K562 (cell line): ENCODE measurements around the gene SYMPK. TPM values are rescaled to one million over a fixed set of nuclear protein-coding genes. Genes with fewer than 3 reads are reported as not detected.

Source experiments
- ATAC-seq: fragments of 200-7000 bp; cut with Tn5 transposase; 3 replicates; pipeline ENCODE4 v1.9.1; 2020; ENCODE audit warnings: moderate library complexity
- BruUV-seq: library from RNA; stranded (reverse); fragments of 400-500 nt; replicated peaks from 2 replicates; lab custom pipeline; 2021; lab: Mats Ljungman, UMichigan
- CTCF ChIA-PET: fragments of 300-600 bp; formaldehyde crosslinking; extraction: SDS; loops from one replicate; lab custom pipeline; 2021; ENCODE audit warnings: low intra/inter-chr PET ratio; lab: Yijun Ruan, JAX
- POLR2A ChIA-PET: fragments of 300-600, 350-650 bp; sonication (Branson Sonifier 250); formaldehyde crosslinking; extraction: SDS; loops from one replicate; lab custom pipeline; 2021; ENCODE audit warnings: antibody characterized with exemption, inconsistent platforms; lab: Yijun Ruan, JAX
- DNase-seq, 4 experiments: peaks; one replicate each; pipeline versions ENCODE4 v3.0.0 to v3.0.0-alpha.2; 2011 to 2018; ENCODE audit warnings: low spot score in 3 of 4, mixed read lengths in 3 of 4; ENCODE audit errors: extremely low read depth in 1 of 4
- FAIRE-seq: peaks from 2 replicates; lab custom pipeline; 2011; peaks lifted over from hg19 to GRCh38; lab: Jason Lieb, UNC
- H2AFZ ChIP-seq: 2 replicates; pipeline ENCODE4 v1.6.0; 2011; ENCODE audit warnings: low read depth, low read length, control low read depth, inconsistent platforms
- H3K27ac ChIP-seq: fragments of 200-600 bp; 3 replicates; pipeline ENCODE4 v1.8.0; 2011; ENCODE audit warnings: low read depth, mild to moderate bottlenecking, control low read depth, inconsistent platforms, low read length, moderate library complexity, mixed read lengths; ENCODE audit errors: extremely low read depth
- H3K27me3 ChIP-seq, 2 experiments: fragments of 300-600 bp in 1 of 2; 2 replicates in 1 of 2; 3 replicates in 1 of 2; pipeline versions ENCODE4 v1.6.0 to v1.8.0; 2011; ENCODE audit warnings: inconsistent platforms in 2 of 2, low read length in 2 of 2, mild to moderate bottlenecking in 1 of 2, mixed read lengths in 1 of 2, moderate library complexity in 1 of 2; ENCODE audit not compliant: control insufficient read depth in 2 of 2, insufficient read depth in 2 of 2
- H3K36me3 ChIP-seq: fragments of 300-600 bp; 3 replicates; pipeline ENCODE4 v1.8.0; 2011; ENCODE audit warnings: mild to moderate bottlenecking, low read length, inconsistent platforms; ENCODE audit not compliant: control insufficient read depth, insufficient read depth
- H3K4me1 ChIP-seq, 2 experiments: fragments of 200-600 bp in 1 of 2; replicated peaks in 1 of 2; 2 replicates in 1 of 2; 3 replicates in 1 of 2; pipeline versions ENCODE4 v1.5.1 to v1.8.0; 2011; ENCODE audit warnings: inconsistent platforms in 2 of 2, low read length in 2 of 2, mild to moderate bottlenecking in 1 of 2, mixed read lengths in 1 of 2, moderate library complexity in 1 of 2; ENCODE audit not compliant: control insufficient read depth in 2 of 2, insufficient read depth in 2 of 2
- H3K4me2 ChIP-seq: 2 replicates; pipeline ENCODE4 v1.6.1; 2011; ENCODE audit warnings: low read length, control low read depth, inconsistent platforms, mixed read lengths; ENCODE audit not compliant: insufficient read depth
- H3K4me3 ChIP-seq: fragments of 200-600 bp; sonication (generic), shearing (Covaris generic); 2 replicates; pipeline ENCODE4 v1.5.1; 2016; ENCODE audit warnings: control low read depth, inconsistent platforms
- H3K79me2 ChIP-seq: fragments of 200-600 bp; 3 replicates; pipeline ENCODE4 v1.8.0; 2011; ENCODE audit warnings: low read length, inconsistent platforms; ENCODE audit not compliant: control insufficient read depth, insufficient read depth
- H3K9ac ChIP-seq, 2 experiments: 2 replicates each; pipeline versions ENCODE4 v1.6.0 to v1.6.1; 2011; ENCODE audit warnings: low read depth in 2 of 2, low read length in 2 of 2, control low read depth in 1 of 2, inconsistent platforms in 1 of 2, mild to moderate bottlenecking in 1 of 2, mixed read lengths in 1 of 2; ENCODE audit not compliant: insufficient read depth in 1 of 2
- H3K9me1 ChIP-seq: one replicate; pipeline ENCODE4 v1.6.0; 2011; ENCODE audit warnings: inconsistent platforms, mild to moderate bottlenecking, low read length, moderate library complexity; ENCODE audit not compliant: control insufficient read depth, insufficient read depth
- H3K9me3 ChIP-seq: replicated peaks from 2 replicates; pipeline ENCODE4 v1.5.1; 2011; ENCODE audit warnings: low read depth, low read length, inconsistent platforms; ENCODE audit not compliant: control insufficient read depth, insufficient read depth
- H4K20me1 ChIP-seq: replicated peaks from 2 replicates; pipeline ENCODE4 v1.6.1; 2011; ENCODE audit warnings: low read length, inconsistent platforms, mixed read lengths; ENCODE audit not compliant: control insufficient read depth, insufficient read depth
- CHCHD3 ChIP-seq: fragments of 250-450 bp; sonication (Bioruptor Pico); IDR thresholded peaks from 2 replicates; pipeline ENCODE4 v2.1.2; 2022; ENCODE audit warnings: mild to moderate bottlenecking
- KDM1A ChIP-seq, 2 experiments: fragments of 450-650 bp; IDR thresholded peaks; 2 replicates each; pipeline ENCODE4 v1.6.1; 2016; ENCODE audit warnings: mild to moderate bottlenecking in 2 of 2
- RAD51 ChIP-seq: fragments of 450-650 bp; IDR thresholded peaks from 2 replicates; pipeline ENCODE4 v1.7.1; 2016; ENCODE audit warnings: low read depth, mild to moderate bottlenecking, borderline replicate concordance
- RBM25 ChIP-seq: fragments of 200-400 bp; formaldehyde crosslinking; IDR thresholded peaks from 2 replicates; pipeline ENCODE4 v1.6.1; 2018; ENCODE audit warnings: low read length, low read depth, moderate library complexity; ENCODE audit not compliant: severe bottlenecking
- THRA ChIP-seq: fragments of 450-650 bp; IDR thresholded peaks from 2 replicates; pipeline ENCODE4 v1.6.1; 2017; ENCODE audit warnings: mild to moderate bottlenecking, moderate library complexity
- TRIM28 ChIP-seq: fragments of 450-650 bp; IDR thresholded peaks from 2 replicates; pipeline ENCODE4 v1.6.1; 2017
- ZC3H4 ChIP-seq: sonication (generic); formaldehyde crosslinking; IDR thresholded peaks from 2 replicates; pipeline ENCODE4 v1.9.0; 2021; ENCODE audit warnings: missing genetic modification reagents, borderline replicate concordance
- ZKSCAN1 ChIP-seq: fragments of 150-350 bp; IDR thresholded peaks from 2 replicates; pipeline ENCODE4 v1.6.1; 2016; ENCODE audit warnings: low read depth, low read length
- ZNF3 ChIP-seq: fragments of 250-450 bp; sonication (Bioruptor Pico); IDR thresholded peaks from 2 replicates; pipeline ENCODE4 v1.5.0; 2021; ENCODE audit warnings: mild to moderate bottlenecking, moderate library complexity
- WGBS: fragments of 100-300 bp; shearing (Covaris generic); methylation state at CpG from one replicate; pipeline ENCODE4 v1.1.6; 2016; ENCODE audit warnings: low coverage, mixed read lengths; ENCODE audit not compliant: insufficient coverage; ENCODE audit errors: missing lambda C conversion rate; 5-methylcytosine and 5-hydroxymethylcytosine counted together
- in situ Hi-C: fragments of 300-500 bp; cut with MboI; formaldehyde crosslinking; loops from 4 replicates; pipeline ENCODE4 v1.15.0; 2018; ENCODE audit warnings: inconsistent platforms, mixed read lengths
- intact Hi-C: fragments of 100-400 bp; cut with micrococcal nuclease; formaldehyde crosslinking; loops from 2 replicates; pipeline ENCODE4 v1.14.2; 2022
- polyA plus RNA-seq, 8 experiments: library from polyadenylated mRNA; depleted of rRNA in 4 of 8; stranded (reverse) in 5 of 8; unstranded in 3 of 8; fragments of >200 nt; fragmentation: Nextera tagmentation in 2 of 8; fragmentation: Illumina TruSeq in 1 of 8; extraction: Ambion mirVana in 2 of 8; extraction: Trizol in 1 of 8; gene quantifications; 2 replicates each; pipeline versions ENCODE4 v1.2.1 to v1.2.3, GENCODE V29; 2011 to 2014; ENCODE audit warnings: inconsistent platforms in 1 of 8, missing spikeins in 1 of 8
- total RNA-seq, 7 experiments: library from RNA; depleted of rRNA in 6 of 7; stranded (reverse); fragments of >200 nt in 6 of 7; fragmentation: Illumina TruSeq in 2 of 7; extraction: Trizol in 2 of 7; gene quantifications; 2 replicates each; pipeline versions ENCODE4 v1.2.1 to v1.2.3, GENCODE V29; 2011 to 2021; ENCODE audit warnings: low replicate concordance in 1 of 7
- TF ChIP-seq, protein P1 (sequence below): fragments of 250-450 bp; sonication (Bioruptor Pico); IDR thresholded peaks from 2 replicates; pipeline ENCODE4 v1.5.1; 2021; ENCODE audit warnings: mild to moderate bottlenecking
- TF ChIP-seq, protein P2 (sequence below): sonication (generic); formaldehyde crosslinking; IDR thresholded peaks from 2 replicates; pipeline ENCODE4 v1.8.0; 2022; ENCODE audit warnings: mild to moderate bottlenecking, low read depth, missing genetic modification reagents
- TF ChIP-seq, protein P3 (sequence below): fragments of 450-650 bp; formaldehyde crosslinking; IDR thresholded peaks from 2 replicates; pipeline ENCODE4 v1.4.0; 2022; ENCODE audit warnings: missing genetic modification characterization
- TF ChIP-seq, protein P4 (sequence below): fragments of 250-450 bp; sonication (Bioruptor Pico); IDR thresholded peaks from 2 replicates; pipeline ENCODE4 v1.5.0; 2021
- TF ChIP-seq, protein P5 (sequence below): fragments of 250-450 bp; sonication (Bioruptor Pico); IDR thresholded peaks from 2 replicates; pipeline ENCODE4 v1.6.1; 2021; ENCODE audit warnings: mild to moderate bottlenecking
- TF ChIP-seq, protein P6 (sequence below): sonication (generic); formaldehyde crosslinking; IDR thresholded peaks from 2 replicates; pipeline ENCODE4 v1.9.0; 2022; ENCODE audit warnings: mild to moderate bottlenecking, missing genetic modification reagents

The SYMPK gene
- total and polyA plus RNA-seq, 9 of the 15 experiments (the other 6 are each of a cell fraction or from before 2014, with no cell fraction given), result 0.73 to 95.5 (median 58.4) TPM

DNA sequence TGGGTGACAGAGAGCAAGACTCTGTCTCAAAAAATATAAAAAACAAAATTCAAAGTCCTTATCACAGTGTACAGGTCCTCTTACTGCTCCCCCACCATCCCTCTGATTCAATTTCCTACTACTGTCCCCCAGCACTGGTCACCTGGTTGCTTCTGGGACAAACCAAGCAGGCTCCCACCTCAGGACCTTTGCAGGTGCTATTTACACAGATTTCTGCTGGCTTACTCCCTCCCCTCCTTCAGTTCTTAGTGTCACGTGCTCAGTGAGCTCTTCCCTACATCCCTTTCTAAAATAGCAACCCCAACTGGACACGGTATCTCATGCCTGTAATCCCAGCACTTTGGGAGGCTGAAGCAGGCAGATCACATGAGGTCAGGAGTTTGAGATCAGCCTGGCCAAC lies 17.0 kb upstream of the SYMPK start:
- no peak for ATAC-seq
- H3K4me3 ChIP-seq, result no peak overlapping the region
- ChIA-PET POLR2A (interaction anchor here (0.8 to 2.1 kb wide), 2 partner anchors 12 to 16 kb away, joined by 4 to 6 read pairs; partner anchors contain the start of genes FOXA3 and SYMPK), CTCF (interaction anchor here (4.9 kb wide), 1 partner anchor 15 kb away, joined by 102 read pairs; the partner anchor contains the start of genes FOXA3 and SYMPK)
- peaks cover 13% of the 10 kb centered on the region; the same call in 1 of the 3 replicates for H3K36me3 ChIP-seq
- H3K79me2 ChIP-seq, result peaks cover 18% of the 10 kb centered on the region
- in situ Hi-C loops, result no loop called here
- H3K9me3 ChIP-seq, result no peaks in the 10 kb centered on the region
- H3K4me1 ChIP-seq, result peaks cover 56 to 78% of the 10 kb centered on the region in 2 experiments
- no peak overlapping the region; a peak in 1 of 4 replicates for H3K9ac ChIP-seq
- no peak overlapping the region for H3K27ac ChIP-seq
- FAIRE-seq, result peak; percentile 26
- H3K4me2 ChIP-seq, result no peak overlapping the region
- no peak overlapping the region for H2AFZ ChIP-seq
- WGBS, result 25% methylated on average over 2 of the region's 2 CpGs
- H3K27me3 ChIP-seq, result no peaks in the 10 kb centered on the region
- BruUV-seq, result no TSS peak
- intact Hi-C loops, result no loop called here
- H4K20me1 ChIP-seq, result no peaks in the 10 kb centered on the region
- DNase-seq, result no peak
- no peaks in the 10 kb centered on the region for H3K9me1 ChIP-seq
- no peak for TF ChIP-seq ZKSCAN1
- no peak for TF ChIP-seq TRIM28
- peak in 1 of 2 experiments; percentile 39; a peak in 1 of 4 replicates for TF ChIP-seq KDM1A (IDR thresholded peaks at IDR 0.05)
- TF ChIP-seq, protein P1, sequence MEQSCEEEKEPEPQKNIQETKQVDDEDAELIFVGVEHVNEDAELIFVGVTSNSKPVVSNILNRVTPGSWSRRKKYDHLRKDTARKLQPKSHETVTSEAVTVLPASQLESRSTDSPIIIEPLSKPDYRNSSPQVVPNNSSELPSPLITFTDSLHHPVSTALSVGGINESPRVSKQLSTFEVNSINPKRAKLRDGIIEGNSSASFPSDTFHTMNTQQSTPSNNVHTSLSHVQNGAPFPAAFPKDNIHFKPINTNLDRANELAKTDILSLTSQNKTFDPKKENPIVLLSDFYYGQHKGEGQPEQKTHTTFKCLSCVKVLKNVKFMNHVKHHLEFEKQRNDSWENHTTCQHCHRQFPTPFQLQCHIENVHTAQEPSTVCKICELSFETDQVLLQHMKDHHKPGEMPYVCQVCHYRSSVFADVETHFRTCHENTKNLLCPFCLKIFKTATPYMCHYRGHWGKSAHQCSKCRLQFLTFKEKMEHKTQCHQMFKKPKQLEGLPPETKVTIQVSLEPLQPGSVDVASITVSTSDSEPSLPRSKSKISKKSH (CRISPR knock-in tag), result no peak
- TF ChIP-seq RBM25, result peak; percentile 29
- TF ChIP-seq, protein P2, sequence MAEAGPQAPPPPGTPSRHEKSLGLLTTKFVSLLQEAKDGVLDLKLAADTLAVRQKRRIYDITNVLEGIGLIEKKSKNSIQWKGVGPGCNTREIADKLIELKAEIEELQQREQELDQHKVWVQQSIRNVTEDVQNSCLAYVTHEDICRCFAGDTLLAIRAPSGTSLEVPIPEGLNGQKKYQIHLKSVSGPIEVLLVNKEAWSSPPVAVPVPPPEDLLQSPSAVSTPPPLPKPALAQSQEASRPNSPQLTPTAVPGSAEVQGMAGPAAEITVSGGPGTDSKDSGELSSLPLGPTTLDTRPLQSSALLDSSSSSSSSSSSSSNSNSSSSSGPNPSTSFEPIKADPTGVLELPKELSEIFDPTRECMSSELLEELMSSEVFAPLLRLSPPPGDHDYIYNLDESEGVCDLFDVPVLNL (CRISPR knock-in tag), result no peak
- TF ChIP-seq ZNF3 (CRISPR knock-in tag), result no peak
- no peak for TF ChIP-seq THRA
- TF ChIP-seq, protein P3, sequence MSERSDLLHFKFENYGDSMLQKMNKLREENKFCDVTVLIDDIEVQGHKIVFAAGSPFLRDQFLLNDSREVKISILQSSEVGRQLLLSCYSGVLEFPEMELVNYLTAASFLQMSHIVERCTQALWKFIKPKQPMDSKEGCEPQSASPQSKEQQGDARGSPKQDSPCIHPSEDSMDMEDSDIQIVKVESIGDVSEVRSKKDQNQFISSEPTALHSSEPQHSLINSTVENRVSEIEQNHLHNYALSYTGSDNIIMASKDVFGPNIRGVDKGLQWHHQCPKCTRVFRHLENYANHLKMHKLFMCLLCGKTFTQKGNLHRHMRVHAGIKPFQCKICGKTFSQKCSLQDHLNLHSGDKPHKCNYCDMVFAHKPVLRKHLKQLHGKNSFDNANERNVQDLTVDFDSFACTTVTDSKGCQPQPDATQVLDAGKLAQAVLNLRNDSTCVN (CRISPR knock-in tag), result no peak
- TF ChIP-seq RAD51, result peak; percentile 60; the same call in 1 of the 2 replicates
- TF ChIP-seq, protein P4, sequence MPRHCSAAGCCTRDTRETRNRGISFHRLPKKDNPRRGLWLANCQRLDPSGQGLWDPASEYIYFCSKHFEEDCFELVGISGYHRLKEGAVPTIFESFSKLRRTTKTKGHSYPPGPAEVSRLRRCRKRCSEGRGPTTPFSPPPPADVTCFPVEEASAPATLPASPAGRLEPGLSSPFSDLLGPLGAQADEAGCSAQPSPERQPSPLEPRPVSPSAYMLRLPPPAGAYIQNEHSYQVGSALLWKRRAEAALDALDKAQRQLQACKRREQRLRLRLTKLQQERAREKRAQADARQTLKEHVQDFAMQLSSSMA (CRISPR knock-in tag), result no peak
- TF ChIP-seq, protein P5, sequence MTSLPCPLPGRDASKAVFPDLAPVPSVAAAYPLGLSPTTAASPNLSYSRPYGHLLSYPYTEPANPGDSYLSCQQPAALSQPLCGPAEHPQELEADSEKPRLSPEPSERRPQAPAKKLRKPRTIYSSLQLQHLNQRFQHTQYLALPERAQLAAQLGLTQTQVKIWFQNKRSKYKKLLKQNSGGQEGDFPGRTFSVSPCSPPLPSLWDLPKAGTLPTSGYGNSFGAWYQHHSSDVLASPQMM, result no peak
- TF ChIP-seq CHCHD3 (CRISPR knock-in tag), result no peak
- TF ChIP-seq ZC3H4 (CRISPR knock-in tag), result no peak
- TF ChIP-seq, protein P6, sequence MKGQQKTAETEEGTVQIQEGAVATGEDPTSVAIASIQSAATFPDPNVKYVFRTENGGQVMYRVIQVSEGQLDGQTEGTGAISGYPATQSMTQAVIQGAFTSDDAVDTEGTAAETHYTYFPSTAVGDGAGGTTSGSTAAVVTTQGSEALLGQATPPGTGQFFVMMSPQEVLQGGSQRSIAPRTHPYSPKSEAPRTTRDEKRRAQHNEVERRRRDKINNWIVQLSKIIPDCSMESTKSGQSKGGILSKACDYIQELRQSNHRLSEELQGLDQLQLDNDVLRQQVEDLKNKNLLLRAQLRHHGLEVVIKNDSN, result peak; percentile 64
